ENCODE results near the gene NT5DC2. TPM values are rescaled to one million over a fixed set of nuclear protein-coding genes. Genes with fewer than 3 reads are reported as not detected.
A peak's percentile ranks its signal among the peaks of the same experiment; 100 is the strongest.

Gene NT5DC2
- polyA plus RNA-seq, 3 donors = 0.66 to 28.4 (median 0.67) TPM

GRCh38 chr3:52546111-52546901, 12.6 kb upstream of the NT5DC2 start:
- Histone ChIP-seq H3K4me1 (ENCODE audit: control insufficient read depth in 1 of 2, insufficient read depth in 2 of 2, low read length in 2 of 2) (no peaks in the 10 kb centered on the region), H3K4me3 (replicated peaks in 1 of 3; ENCODE audit: low read depth in 2 of 3, low read length in 3 of 3) (no peak overlapping the region), H3K27me3 (ENCODE audit: control insufficient read depth in 2 of 2, insufficient read depth in 2 of 2, low read length in 2 of 2) (no peaks in the 10 kb centered on the region), H3K4me2 (replicated peaks; ENCODE audit: extremely low read depth, low read length, poor library complexity, severe bottlenecking) (no peak overlapping the region), H3K9me3 (replicated peaks in 1 of 2; ENCODE audit: control insufficient read depth in 1 of 2, insufficient read depth in 1 of 2, low read length in 2 of 2) (no peaks in the 10 kb centered on the region), H4K20me1 (ENCODE audit: insufficient read depth, low read length) (peaks cover 54% of the 10 kb centered on the region), H3K36me3 (replicated peaks in 1 of 2; ENCODE audit: control insufficient read depth in 1 of 2, insufficient read depth in 2 of 2, low read length in 2 of 2) (peaks cover 61 to 94% of the 10 kb centered on the region in 2 donors), H2AFZ (ENCODE audit: insufficient read depth, low read depth, low read length, poor library complexity, severe bottlenecking) (no peak overlapping the region), H3K79me2 (ENCODE audit: insufficient read depth, low read length) (peaks cover 57% of the 10 kb centered on the region), H3K27ac (ENCODE audit: low read depth in 1 of 2, low read length in 2 of 2) (no peak overlapping the region), H3K9ac (ENCODE audit: insufficient read depth, low read length, poor library complexity, severe bottlenecking) (no peak overlapping the region)
- intact Hi-C loops (cut with micrococcal nuclease) = no loop called here
- no peaks in the 10 kb centered on the region for H3K27me3 Mint-ChIP-seq (ENCODE audit: low read depth in 3 of 3)
- no peaks in the 10 kb centered on the region for H3K4me1 Mint-ChIP-seq
- DNase-seq = no peak
- H3K4me3 Mint-ChIP-seq = no peak overlapping the region
- peaks cover 51 to 74% of the 10 kb centered on the region in 2 donors for H3K36me3 Mint-ChIP-seq
- TF ChIP-seq, protein P1, sequence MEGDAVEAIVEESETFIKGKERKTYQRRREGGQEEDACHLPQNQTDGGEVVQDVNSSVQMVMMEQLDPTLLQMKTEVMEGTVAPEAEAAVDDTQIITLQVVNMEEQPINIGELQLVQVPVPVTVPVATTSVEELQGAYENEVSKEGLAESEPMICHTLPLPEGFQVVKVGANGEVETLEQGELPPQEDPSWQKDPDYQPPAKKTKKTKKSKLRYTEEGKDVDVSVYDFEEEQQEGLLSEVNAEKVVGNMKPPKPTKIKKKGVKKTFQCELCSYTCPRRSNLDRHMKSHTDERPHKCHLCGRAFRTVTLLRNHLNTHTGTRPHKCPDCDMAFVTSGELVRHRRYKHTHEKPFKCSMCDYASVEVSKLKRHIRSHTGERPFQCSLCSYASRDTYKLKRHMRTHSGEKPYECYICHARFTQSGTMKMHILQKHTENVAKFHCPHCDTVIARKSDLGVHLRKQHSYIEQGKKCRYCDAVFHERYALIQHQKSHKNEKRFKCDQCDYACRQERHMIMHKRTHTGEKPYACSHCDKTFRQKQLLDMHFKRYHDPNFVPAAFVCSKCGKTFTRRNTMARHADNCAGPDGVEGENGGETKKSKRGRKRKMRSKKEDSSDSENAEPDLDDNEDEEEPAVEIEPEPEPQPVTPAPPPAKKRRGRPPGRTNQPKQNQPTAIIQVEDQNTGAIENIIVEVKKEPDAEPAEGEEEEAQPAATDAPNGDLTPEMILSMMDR (IDR thresholded peaks at IDR 0.05) = no peak
- H3K27ac Mint-ChIP-seq = no peak overlapping the region
- H3K9me3 Mint-ChIP-seq = peaks cover 0 to 2% (median 0%) of the 10 kb centered on the region in 7 donors
- WGBS (ENCODE audit: insufficient coverage) = no CpG with 5 or more reads among the region's 3 CpGs

GRCh38 chr3:52544937-52545336, 11.3 kb upstream of the NT5DC2 start:
- Histone ChIP-seq H3K27me3 (ENCODE audit: control insufficient read depth in 2 of 2, insufficient read depth in 2 of 2, low read length in 2 of 2) (no peaks in the 10 kb centered on the region), H3K4me1 (ENCODE audit: control insufficient read depth in 1 of 2, insufficient read depth in 2 of 2, low read length in 2 of 2) (peaks cover under 1 to 3% of the 10 kb centered on the region in 2 donors), H3K9ac (ENCODE audit: insufficient read depth, low read length, poor library complexity, severe bottlenecking) (no peak overlapping the region), H3K79me2 (ENCODE audit: insufficient read depth, low read length) (peaks cover 71% of the 10 kb centered on the region), H3K36me3 (replicated peaks in 1 of 2; ENCODE audit: control insufficient read depth in 1 of 2, insufficient read depth in 2 of 2, low read length in 2 of 2) (peaks cover 60 to 94% of the 10 kb centered on the region in 2 donors), H3K4me3 (replicated peaks in 1 of 3; ENCODE audit: low read depth in 2 of 3, low read length in 3 of 3) (no peak overlapping the region), H4K20me1 (ENCODE audit: insufficient read depth, low read length) (peaks cover 57% of the 10 kb centered on the region), H3K9me3 (replicated peaks in 1 of 2; ENCODE audit: control insufficient read depth in 1 of 2, insufficient read depth in 1 of 2, low read length in 2 of 2) (no peaks in the 10 kb centered on the region), H3K4me2 (replicated peaks; ENCODE audit: extremely low read depth, low read length, poor library complexity, severe bottlenecking) (no peak overlapping the region), H3K27ac (ENCODE audit: low read depth in 1 of 2, low read length in 2 of 2) (no peak overlapping the region), H2AFZ (ENCODE audit: insufficient read depth, low read depth, low read length, poor library complexity, severe bottlenecking) (no peak overlapping the region)
- no peak for DNase-seq
- H3K36me3 Mint-ChIP-seq = peaks cover 50 to 73% of the 10 kb centered on the region in 2 donors
- H3K27me3 Mint-ChIP-seq (ENCODE audit: low read depth in 3 of 3) = no peaks in the 10 kb centered on the region
- no peak overlapping the region for H3K4me3 Mint-ChIP-seq
- peaks cover 3% of the 10 kb centered on the region for H3K4me1 Mint-ChIP-seq
- intact Hi-C loops (cut with micrococcal nuclease) = no loop called here
- peak overlapping the region in 1 of 7 donors; percentile 63 for H3K27ac Mint-ChIP-seq
- peaks cover 0 to 2% (median 0%) of the 10 kb centered on the region in 7 donors for H3K9me3 Mint-ChIP-seq
- 100% methylated on average over 2 of the region's 4 CpGs for WGBS (ENCODE audit: insufficient coverage)
- TF ChIP-seq, protein P1 (IDR thresholded peaks at IDR 0.05) = no peak
